ENCODE data around the gene RDM1. TPM values are rescaled to one million over a fixed set of nuclear protein-coding genes. Genes with fewer than 3 reads are reported as not detected.

Gene RDM1, protein sequence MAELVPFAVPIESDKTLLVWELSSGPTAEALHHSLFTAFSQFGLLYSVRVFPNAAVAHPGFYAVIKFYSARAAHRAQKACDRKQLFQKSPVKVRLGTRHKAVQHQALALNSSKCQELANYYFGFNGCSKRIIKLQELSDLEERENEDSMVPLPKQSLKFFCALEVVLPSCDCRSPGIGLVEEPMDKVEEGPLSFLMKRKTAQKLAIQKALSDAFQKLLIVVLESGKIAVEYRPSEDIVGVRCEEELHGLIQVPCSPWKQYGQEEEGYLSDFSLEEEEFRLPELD
- total RNA-seq (1 to 10 TPM in 1 of 2 experiments, under 1 TPM in 1; 0.87 to 1.9 TPM), polyA plus RNA-seq (under 1 TPM; 0.38 to 0.98 TPM)

DNA sequence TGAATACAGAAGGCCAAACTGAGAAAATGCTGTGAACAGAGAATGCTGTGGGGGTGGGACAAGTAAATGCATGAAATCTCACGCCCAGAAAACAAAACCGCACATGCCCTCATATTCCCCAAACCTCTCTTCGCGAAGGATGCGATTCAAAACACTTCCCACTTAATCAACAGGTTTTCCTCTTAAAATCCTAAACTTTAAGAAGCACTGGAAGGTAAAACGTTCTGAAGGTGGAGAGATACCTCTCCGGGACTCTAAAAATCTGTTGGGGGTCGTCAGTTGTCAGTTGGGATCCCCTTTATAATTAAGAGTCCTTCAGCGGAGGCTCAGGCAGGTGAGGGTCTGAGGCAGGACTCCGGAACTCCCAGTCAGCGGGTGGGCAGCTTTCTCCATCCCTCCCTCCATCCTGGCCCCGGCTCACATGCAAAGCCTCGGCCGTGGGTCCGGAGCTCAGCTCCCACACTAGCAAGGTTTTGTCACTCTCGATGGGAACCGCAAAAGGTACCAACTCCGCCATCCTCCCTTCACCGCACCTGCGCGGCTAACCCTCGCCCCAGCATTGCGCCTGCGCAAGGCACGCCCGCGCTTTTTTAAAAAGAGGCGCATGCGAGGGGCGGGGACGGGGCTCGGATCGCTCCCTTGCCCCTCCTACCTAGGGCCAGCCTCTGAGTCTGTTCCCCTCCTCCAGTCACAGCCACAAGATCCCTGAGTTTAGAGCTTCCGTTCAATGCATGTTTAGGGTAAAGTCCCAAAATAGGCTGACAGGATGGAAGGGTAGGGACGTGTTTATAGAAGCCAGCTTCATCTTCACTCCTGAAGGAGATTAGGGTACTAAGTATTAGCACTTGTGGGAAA is at the start of gene RDM1:
Gene RDM1 (minus strand): TSS at position 563 of the 855 bp plus-strand sequence. CDS start 46 bp downstream, at position 517.
- Histone ChIP-seq H3K27me3 (ENCODE audit: insufficient read depth, low read length) (no peaks in the 10 kb centered on the region), H3K4me3 (ENCODE audit: low read length in 2 of 2) (peak within 1 kb of the TSS; percentile 59 to 71), H3K9me3 (ENCODE audit: control insufficient read depth in 1 of 2, low read length in 2 of 2) (no peaks in the 10 kb centered on the region), H3K36me3 (ENCODE audit: insufficient read depth, low read length) (no peaks in the 10 kb centered on the region), H3K27ac (ENCODE audit: low read depth, low read length) (no peak within 1 kb of the TSS), H3K4me1 (ENCODE audit: insufficient read depth, low read length) (peaks cover 13% of the 10 kb centered on the region)
- ChIA-PET CTCF (ENCODE audit: partially characterized antibody) (no interaction called here), POLR2A (ENCODE audit: partially characterized antibody) (interaction anchor here (0.9 to 3.6 kb wide), 7 partner anchors 12 to 59 kb away, joined by 3 to 26 read pairs (median 6); partner anchors contain the start of gene CCL5)
- H3K9me3 Mint-ChIP-seq: no peaks in the 10 kb centered on the region
- intact Hi-C loops (cut with micrococcal nuclease): no loop called here
- no peaks in the 10 kb centered on the region for H3K36me3 Mint-ChIP-seq
- peak; percentile 72 to 78 (median 75) for DNase-seq
- peak within 1 kb of the TSS; percentile 80 to 86 (median 82) for H3K4me3 Mint-ChIP-seq
- no peaks in the 10 kb centered on the region for H3K27me3 Mint-ChIP-seq
- H3K4me1 Mint-ChIP-seq: peaks cover 7 to 20% (median 12%) of the 10 kb centered on the region in 4 donors
- H3K27ac Mint-ChIP-seq: peak within 1 kb of the TSS; percentile 19 to 85 (median 80)

DNA sequence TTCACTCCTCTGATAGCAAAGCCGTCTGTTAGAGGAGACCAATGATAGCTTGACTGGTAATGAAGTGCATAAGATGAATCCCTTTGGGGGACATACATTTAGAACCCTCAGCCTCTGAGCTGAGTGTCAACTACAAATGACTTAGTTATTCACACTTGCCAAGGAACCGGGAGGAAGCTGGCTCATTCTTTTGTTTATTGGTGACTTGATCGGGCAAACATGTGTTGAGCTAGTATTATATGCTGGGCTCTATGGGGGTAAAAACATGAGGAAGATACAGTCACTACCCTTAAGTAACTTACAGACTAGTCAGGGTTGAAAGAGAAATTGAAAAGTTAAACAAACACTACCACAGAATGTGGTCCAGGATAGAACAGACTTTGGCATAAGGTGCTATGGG is 47.8 kb upstream of the RDM1 start:
- intact Hi-C loops (cut with micrococcal nuclease): no loop called here
- Histone ChIP-seq H3K4me3 (ENCODE audit: low read length in 2 of 2) (no peak overlapping the region), H3K27ac (ENCODE audit: low read depth, low read length) (no peak overlapping the region), H3K4me1 (ENCODE audit: insufficient read depth, low read length) (no peaks in the 10 kb centered on the region), H3K27me3 (ENCODE audit: insufficient read depth, low read length) (no peaks in the 10 kb centered on the region), H3K9me3 (ENCODE audit: control insufficient read depth in 1 of 2, low read length in 2 of 2) (no peaks in the 10 kb centered on the region), H3K36me3 (ENCODE audit: insufficient read depth, low read length) (no peaks in the 10 kb centered on the region)
- ChIA-PET CTCF (ENCODE audit: partially characterized antibody) (interaction anchor here (0.7 to 2.0 kb wide), 5 partner anchors 9 to 214 kb away, joined by 3 to 10 read pairs (median 5); no protein-coding TSS in a partner anchor), POLR2A (ENCODE audit: partially characterized antibody) (no interaction called here)
- Mint-ChIP-seq H3K4me1 (peaks cover 0 to 1% (median 0%) of the 10 kb centered on the region in 4 donors), H3K27ac (no peak overlapping the region), H3K4me3 (no peak overlapping the region), H3K36me3 (no peaks in the 10 kb centered on the region), H3K9me3 (peaks cover 0 to 1% (median 0%) of the 10 kb centered on the region in 8 donors), H3K27me3 (no peaks in the 10 kb centered on the region)
- no peak for DNase-seq

DNA sequence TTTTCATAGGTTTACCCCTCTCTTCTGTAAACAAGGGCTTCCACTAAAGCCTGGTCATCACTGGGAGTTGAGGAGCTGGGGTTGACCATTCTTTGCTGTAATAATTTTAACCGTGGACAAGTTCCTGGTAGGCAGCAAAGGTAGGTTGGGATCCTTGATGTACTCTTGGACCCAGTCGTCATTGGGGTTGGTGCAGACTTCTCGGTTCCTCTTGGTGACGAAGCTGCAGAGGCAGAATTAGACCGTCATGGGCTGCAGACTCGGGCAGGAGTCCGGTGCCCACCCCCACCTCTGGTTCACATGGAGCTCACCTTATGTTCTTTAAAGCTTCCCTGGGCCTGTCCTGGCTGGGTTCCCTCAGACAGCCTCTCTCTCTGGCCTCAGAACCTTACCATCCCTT is 46.9 kb upstream of the RDM1 start:
- no peak overlapping the region for H3K27ac Mint-ChIP-seq
- no peaks in the 10 kb centered on the region for H3K4me1 ChIP-seq (ENCODE audit: insufficient read depth, low read length)
- no peak overlapping the region for H3K27ac ChIP-seq (ENCODE audit: low read depth, low read length)
- ChIA-PET CTCF (ENCODE audit: partially characterized antibody) (interaction anchor here (1.3 to 2.0 kb wide), 4 partner anchors 8 to 505 kb away, joined by 5 to 10 read pairs (median 6); no protein-coding TSS in a partner anchor), POLR2A (ENCODE audit: partially characterized antibody) (no interaction called here)
- no peaks in the 10 kb centered on the region for H3K36me3 ChIP-seq (ENCODE audit: insufficient read depth, low read length)
- H3K36me3 Mint-ChIP-seq: no peaks in the 10 kb centered on the region
- no peaks in the 10 kb centered on the region for H3K27me3 ChIP-seq (ENCODE audit: insufficient read depth, low read length)
- DNase-seq: no peak
- H3K9me3 ChIP-seq (ENCODE audit: control insufficient read depth in 1 of 2, low read length in 2 of 2): no peaks in the 10 kb centered on the region
- peaks cover 0 to 1% (median 0%) of the 10 kb centered on the region in 8 donors for H3K9me3 Mint-ChIP-seq
- no peak overlapping the region for H3K4me3 Mint-ChIP-seq
- no peak overlapping the region for H3K4me3 ChIP-seq (ENCODE audit: low read length in 2 of 2)
- intact Hi-C loops (cut with micrococcal nuclease): no loop called here
- H3K27me3 Mint-ChIP-seq: no peaks in the 10 kb centered on the region
- H3K4me1 Mint-ChIP-seq: peaks cover 0 to 1% (median 0%) of the 10 kb centered on the region in 4 donors

DNA sequence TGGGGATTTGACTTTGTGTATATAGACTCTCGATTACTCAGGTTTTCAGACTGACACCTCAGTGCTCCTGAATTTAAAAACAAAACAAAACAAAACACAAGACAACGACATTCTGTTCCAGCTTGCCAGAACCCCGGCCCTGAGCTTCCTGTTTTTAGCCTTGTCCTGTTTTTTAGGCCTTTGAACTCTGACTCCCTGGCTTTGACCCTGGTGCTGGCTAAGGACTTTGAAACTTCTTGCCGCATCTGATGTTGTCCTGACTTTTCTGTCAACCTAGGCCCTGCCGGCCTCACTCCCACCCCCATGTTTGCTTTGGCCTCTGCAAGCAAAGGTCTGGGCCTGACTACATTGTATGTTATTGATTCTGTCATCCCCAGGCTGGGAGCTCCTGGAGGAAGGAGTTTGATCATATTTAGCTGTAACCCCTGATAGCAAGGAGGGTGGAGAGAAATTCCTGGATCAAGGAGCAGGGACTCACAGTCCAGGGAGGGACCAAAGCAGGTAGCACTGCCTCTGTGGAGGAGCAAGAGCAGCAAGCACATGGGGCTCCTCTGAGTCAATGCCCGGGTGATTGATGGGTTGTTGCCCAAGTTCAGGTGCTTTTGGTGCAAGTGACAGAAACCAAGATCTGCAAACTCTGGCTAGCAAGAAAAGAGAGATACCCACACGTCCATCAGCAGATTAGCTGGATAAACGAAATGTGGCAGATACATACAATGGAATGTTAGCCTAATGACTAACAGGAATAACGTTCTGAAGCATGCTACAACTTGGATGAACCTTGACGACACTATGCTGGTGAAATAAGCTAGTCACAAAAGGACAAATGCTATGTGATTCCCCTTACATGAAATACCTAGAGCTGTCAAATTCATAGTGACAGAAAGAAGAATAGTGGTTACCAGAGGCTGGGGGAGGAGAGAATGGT is 43.0 kb upstream of the RDM1 start:
- DNase-seq: no peak
- H3K27ac ChIP-seq (ENCODE audit: low read depth, low read length): no peak overlapping the region
- H3K36me3 Mint-ChIP-seq: no peaks in the 10 kb centered on the region
- ChIA-PET CTCF (ENCODE audit: partially characterized antibody) (interaction anchor here (0.8 to 1.0 kb wide), 2 partner anchors 83 to 209 kb away, joined by 3 read pairs; no protein-coding TSS in a partner anchor), POLR2A (ENCODE audit: partially characterized antibody) (no interaction called here)
- no peak overlapping the region for H3K4me3 Mint-ChIP-seq
- H3K9me3 ChIP-seq (ENCODE audit: control insufficient read depth in 1 of 2, low read length in 2 of 2): no peaks in the 10 kb centered on the region
- H3K36me3 ChIP-seq (ENCODE audit: insufficient read depth, low read length): no peaks in the 10 kb centered on the region
- peaks cover 0 to 4% of the 10 kb centered on the region in 2 donors for H3K27me3 Mint-ChIP-seq
- no peaks in the 10 kb centered on the region for H3K9me3 Mint-ChIP-seq
- H3K27ac Mint-ChIP-seq: peak overlapping the region in 3 of 7 donors; percentile 14 to 49 (median 48)
- intact Hi-C loops (cut with micrococcal nuclease): no loop called here
- no peaks in the 10 kb centered on the region for H3K4me1 ChIP-seq (ENCODE audit: insufficient read depth, low read length)
- H3K4me3 ChIP-seq (ENCODE audit: low read length in 2 of 2): no peak overlapping the region
- no peaks in the 10 kb centered on the region for H3K27me3 ChIP-seq (ENCODE audit: insufficient read depth, low read length)
- peaks cover 0 to 3% (median under 1%) of the 10 kb centered on the region in 4 donors for H3K4me1 Mint-ChIP-seq

DNA sequence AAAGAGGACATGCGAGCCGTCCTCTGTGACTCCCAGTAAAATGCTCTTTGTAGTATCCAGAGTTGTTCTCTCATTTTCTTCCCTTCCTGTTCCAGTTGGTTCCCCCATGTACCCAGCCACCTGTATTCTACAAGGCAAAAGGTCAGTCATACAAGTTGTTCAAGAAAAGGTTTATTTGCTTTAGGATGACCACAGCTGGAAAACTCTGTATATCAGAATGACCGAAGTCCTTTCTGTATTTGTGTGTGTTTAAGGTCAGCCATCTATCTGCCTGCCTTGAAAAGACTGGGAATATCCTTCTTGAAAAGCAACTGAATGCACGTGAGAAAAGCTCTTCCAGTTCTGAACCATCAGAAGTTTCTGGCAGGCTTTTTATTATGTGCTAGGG is 42.4 kb upstream of the RDM1 start:
- Histone ChIP-seq H3K27me3 (ENCODE audit: insufficient read depth, low read length) (no peaks in the 10 kb centered on the region), H3K4me3 (ENCODE audit: low read length in 2 of 2) (no peak overlapping the region), H3K9me3 (ENCODE audit: control insufficient read depth in 1 of 2, low read length in 2 of 2) (no peaks in the 10 kb centered on the region), H3K27ac (ENCODE audit: low read depth, low read length) (no peak overlapping the region), H3K4me1 (ENCODE audit: insufficient read depth, low read length) (no peaks in the 10 kb centered on the region), H3K36me3 (ENCODE audit: insufficient read depth, low read length) (no peaks in the 10 kb centered on the region)
- peaks cover 0 to 4% of the 10 kb centered on the region in 2 donors for H3K27me3 Mint-ChIP-seq
- no peaks in the 10 kb centered on the region for H3K36me3 Mint-ChIP-seq
- DNase-seq: no peak
- intact Hi-C loops (cut with micrococcal nuclease): no loop called here
- no peak overlapping the region for H3K4me3 Mint-ChIP-seq
- peaks cover 0 to 1% (median 0%) of the 10 kb centered on the region in 8 donors for H3K9me3 Mint-ChIP-seq
- POLR2A ChIA-PET (ENCODE audit: partially characterized antibody): no interaction called here
- no peak overlapping the region for H3K27ac Mint-ChIP-seq
- CTCF ChIA-PET (ENCODE audit: partially characterized antibody): interaction anchor here (0.8 to 2.1 kb wide), 2 partner anchors 176 to 209 kb away, joined by 3 to 10 read pairs; no protein-coding TSS in a partner anchor
- peaks cover 0 to 3% (median under 1%) of the 10 kb centered on the region in 4 donors for H3K4me1 Mint-ChIP-seq

DNA sequence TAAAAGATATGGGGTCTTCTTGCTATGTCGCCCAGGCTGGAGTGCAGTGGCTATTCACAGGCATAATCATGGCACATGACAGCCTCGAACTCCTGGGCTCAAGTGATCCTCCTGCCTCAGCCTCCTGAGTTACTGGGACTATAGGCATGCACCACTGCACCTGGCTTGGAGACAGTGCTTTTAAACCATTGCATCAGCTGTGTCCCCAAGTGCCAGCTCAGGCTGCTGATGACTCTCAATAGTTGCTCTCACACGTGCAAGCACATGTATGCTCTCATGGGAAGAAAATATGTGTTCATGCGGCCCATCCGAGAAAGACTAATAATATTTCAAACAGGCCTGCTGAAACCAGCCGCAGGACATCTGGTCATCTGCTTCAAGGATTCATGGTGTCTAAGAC is 42.0 kb upstream of the RDM1 start:
- DNase-seq: no peak
- no peak overlapping the region for H3K4me3 ChIP-seq (ENCODE audit: low read length in 2 of 2)
- Mint-ChIP-seq H3K4me1 (peaks cover 0 to 3% (median under 1%) of the 10 kb centered on the region in 4 donors), H3K4me3 (no peak overlapping the region), H3K9me3 (peaks cover 0 to 2% (median 0%) of the 10 kb centered on the region in 8 donors), H3K36me3 (no peaks in the 10 kb centered on the region), H3K27me3 (peaks cover 0 to 4% of the 10 kb centered on the region in 2 donors), H3K27ac (no peak overlapping the region)
- H3K4me1 ChIP-seq (ENCODE audit: insufficient read depth, low read length): no peaks in the 10 kb centered on the region
- H3K9me3 ChIP-seq (ENCODE audit: control insufficient read depth in 1 of 2, low read length in 2 of 2): no peaks in the 10 kb centered on the region
- CTCF ChIA-PET (ENCODE audit: partially characterized antibody): interaction anchor here (1.4 to 2.1 kb wide), 2 partner anchors 24 to 177 kb away, joined by 3 to 10 read pairs; no protein-coding TSS in a partner anchor
- no peaks in the 10 kb centered on the region for H3K27me3 ChIP-seq (ENCODE audit: insufficient read depth, low read length)
- POLR2A ChIA-PET (ENCODE audit: partially characterized antibody): no interaction called here
- H3K27ac ChIP-seq (ENCODE audit: low read depth, low read length): no peak overlapping the region
- intact Hi-C loops (cut with micrococcal nuclease): no loop called here
- no peaks in the 10 kb centered on the region for H3K36me3 ChIP-seq (ENCODE audit: insufficient read depth, low read length)

Measured in CD4-positive, alpha-beta memory T cell (primary cell).